Erythroblast (primary cell): ENCODE measurements around the gene CDC42EP5.

Experiments used
- GATA1 ChIP-seq: IDR thresholded peaks from 2 replicates; pipeline ENCODE4 v1.6.1; 2011; ENCODE audit warnings: low read depth, mild to moderate bottlenecking, control low read depth, low read length, moderate library complexity
- POLR2A ChIP-seq: IDR thresholded peaks from 2 replicates; pipeline ENCODE4 v1.6.1; 2011; ENCODE audit warnings: mild to moderate bottlenecking, low read length

- TF ChIP-seq POLR2A (no peak), GATA1 (no peak)
Observed at GRCh38 chr19:54432144-54432738, 40.9 kb downstream of the CDC42EP5 start.
